GM21723 (cell line): ENCODE data around the gene TBC1D14.
"Not testable (repeated sequence)": the region's sequence is repeated elsewhere in the genome, so short reads cannot be mapped to it uniquely, and the experiment has no call there.

Experiments used
- ATAC-seq: cut with Tn5 transposase; IDR thresholded peaks from one replicate; pipeline ENCODE4 v1.9.1; 2021; ENCODE audit warnings: mild to moderate bottlenecking, moderate library complexity; ENCODE audit not compliant: unreplicated experiment

Gene TBC1D14

DNA sequence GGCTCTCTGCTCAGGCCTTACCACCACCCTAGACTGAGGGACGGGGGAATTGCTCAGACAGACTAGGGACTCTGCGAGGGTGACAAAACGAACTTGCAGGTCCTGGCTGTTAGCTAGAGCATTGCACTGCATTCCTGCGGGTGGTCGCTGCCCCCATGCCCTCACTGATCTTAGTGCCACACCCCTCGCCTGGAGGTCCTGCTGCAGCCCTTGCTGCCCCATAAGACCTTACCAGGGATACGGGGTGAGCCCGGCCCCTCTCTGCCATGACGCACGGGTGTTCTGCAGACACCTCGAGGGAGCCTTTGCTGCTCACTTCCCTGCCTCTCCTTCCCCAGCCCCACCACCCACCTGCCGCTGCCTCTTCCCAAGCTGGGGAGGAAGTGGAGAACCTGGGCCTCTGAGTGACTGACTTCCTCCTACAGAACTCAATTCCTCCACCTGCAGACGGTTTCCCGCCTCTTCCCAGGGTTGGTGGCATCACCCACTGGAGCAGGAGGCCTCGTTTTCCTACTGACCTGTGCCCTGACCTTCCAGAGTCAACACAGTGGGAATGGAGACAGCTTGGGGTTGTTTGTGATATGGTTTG is 19.8 kb upstream of the TBC1D14 start:
- no peak for ATAC-seq

GRCh38 chr4:6890358-6890757 is 19.3 kb upstream of the TBC1D14 start:
- ATAC-seq = no peak

DNA sequence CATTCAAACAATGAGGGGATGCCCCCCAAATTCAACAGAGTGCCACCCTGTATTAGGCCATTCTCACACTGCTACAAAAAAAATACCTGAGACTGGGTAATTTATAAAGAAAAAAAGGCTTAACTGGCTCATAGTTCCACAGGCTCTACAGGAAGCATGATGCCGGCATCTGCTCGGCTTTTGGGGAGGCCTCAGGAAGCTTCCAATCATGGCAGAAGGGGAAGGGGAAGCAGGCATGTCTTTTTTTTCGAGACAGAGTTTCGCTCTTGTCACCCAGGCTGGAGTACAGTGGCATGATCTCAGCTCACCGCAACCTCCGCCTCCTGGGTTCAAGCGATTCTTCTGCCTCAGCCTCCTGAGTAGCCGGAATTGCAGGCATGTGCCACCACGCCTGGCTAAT is 18.7 kb upstream of the TBC1D14 start:
- not testable (repeated sequence) for ATAC-seq

DNA sequence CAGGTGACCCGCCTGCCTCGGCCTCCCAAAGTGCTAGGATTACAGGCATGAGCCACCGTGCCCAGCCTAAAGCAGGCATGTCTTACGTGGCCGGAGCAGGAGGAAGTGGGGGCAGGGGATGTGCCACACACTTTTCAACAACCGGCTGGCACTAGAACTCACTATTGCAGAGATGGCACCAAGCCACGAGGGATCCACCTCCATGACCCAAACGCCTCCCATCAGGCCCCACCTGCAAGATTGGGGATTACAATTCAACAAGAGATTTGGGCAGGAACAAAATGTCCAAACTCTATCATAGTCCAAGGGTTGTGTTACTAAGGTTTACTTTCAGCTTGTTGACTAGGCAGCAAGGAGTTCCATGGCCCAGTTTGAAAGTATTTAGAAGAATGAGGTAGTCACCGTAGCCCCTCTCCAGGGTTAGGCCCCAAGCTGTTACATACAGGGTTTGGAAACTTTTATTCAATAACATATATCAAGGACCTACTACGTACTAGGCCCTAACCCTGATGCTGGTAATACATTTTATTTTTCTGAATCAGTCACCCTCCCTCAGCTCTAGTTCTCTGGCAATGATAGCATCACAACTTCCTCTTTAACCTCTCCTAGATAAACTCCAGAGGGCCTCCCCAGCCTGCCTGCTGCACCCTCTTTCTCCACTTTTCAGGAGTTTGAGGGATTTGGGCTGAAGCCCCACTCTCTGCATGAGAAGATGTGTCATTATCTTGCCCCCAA is 18.0 kb upstream of the TBC1D14 start:
- no peak for ATAC-seq

DNA sequence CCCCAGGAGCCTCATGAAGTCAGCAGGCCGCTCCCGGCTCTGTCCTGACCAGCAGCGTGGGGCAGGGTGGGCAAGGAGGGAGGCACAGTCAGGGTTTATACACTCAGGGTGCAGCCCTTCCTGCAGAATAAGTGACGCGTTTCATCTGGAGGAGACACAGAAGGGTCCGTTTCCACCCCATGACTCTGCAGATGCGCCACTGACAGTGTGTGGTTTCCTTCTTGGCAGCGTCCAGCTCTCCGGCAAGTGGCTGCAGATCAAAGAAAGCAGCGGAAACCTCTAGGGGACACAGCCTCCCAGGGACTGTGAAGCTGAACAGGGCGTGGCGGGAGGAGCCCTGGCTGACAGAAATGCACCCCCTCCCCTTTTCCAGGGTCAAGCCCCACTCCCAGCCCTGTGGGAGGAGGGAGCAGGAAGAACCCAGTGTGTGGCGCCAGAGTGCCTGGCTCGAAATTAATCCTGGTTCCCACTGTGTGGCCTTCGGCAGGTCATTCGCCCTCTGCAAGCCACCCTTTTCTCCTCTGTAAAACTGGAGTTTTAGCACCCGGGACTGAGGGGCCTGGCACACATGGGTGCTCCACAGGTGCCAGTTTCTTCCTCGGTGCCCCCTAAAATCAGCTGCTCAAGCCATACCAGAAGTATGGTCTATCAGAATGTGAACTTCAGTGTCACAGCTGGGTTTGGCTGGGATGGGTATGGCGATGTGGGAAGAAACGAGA is 17.3 kb upstream of the TBC1D14 start:
- no peak for ATAC-seq

GRCh38 chr4:6892909-6893202 is 16.8 kb upstream of the TBC1D14 start:
- no peak for ATAC-seq

GRCh38 chr4:6893449-6894085 is 16.1 kb upstream of the TBC1D14 start:
- ATAC-seq = no peak

DNA sequence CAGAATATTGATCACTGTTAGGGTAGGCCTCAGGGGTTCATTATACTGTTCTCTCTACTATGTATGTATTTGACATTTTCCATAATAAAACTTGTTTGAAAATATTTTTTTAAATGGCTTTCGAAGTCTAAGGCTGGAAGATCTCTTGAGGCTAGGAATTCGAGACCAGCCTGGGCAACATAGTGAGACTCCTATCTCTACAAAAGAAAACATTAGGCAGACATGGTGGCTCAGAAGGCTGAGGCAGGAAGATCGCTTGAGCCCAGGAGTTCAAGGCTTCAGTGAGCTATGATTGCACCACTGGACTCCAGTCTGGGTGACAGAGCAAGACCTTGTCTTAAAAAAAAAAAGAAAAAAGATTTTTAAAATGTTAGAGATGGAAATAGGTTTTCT is 15.5 kb upstream of the TBC1D14 start:
- ATAC-seq = no peak

- ATAC-seq = no peak
Measured at GRCh38 chr4:6894528-6895498, 14.8 kb upstream of the TBC1D14 start.

DNA sequence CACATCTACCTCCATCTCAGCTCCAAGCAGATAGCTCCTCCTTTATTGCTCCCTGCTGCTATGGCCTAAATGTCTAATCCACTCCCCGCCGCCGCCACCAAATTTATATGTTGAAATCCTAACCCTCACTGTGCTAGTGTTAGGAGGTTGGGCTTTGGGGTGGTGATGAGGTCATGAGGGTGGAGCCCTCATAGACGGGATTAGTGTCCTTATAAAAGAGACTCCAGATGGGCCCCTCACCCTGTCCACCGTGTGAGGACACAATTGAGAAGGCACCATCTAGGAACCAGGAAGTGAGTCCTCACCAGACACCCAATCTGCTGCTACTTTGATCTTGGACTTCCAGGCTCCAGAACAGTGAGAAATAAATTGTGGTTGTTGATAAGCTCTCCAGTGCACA is 13.6 kb upstream of the TBC1D14 start:
- ATAC-seq = no peak

GRCh38 chr4:6898763-6899162 is 10.9 kb upstream of the TBC1D14 start:
- ATAC-seq = no peak

GRCh38 chr4:6900181-6900812 is 9.3 kb upstream of the TBC1D14 start:
- ATAC-seq = no peak

- no peak for ATAC-seq
Measured at GRCh38 chr4:6900956-6901355, 8.7 kb upstream of the TBC1D14 start.

GRCh38 chr4:6901669-6902317 is 7.8 kb upstream of the TBC1D14 start:
- no peak for ATAC-seq

- ATAC-seq = no peak
Measured at GRCh38 chr4:6902318-6903042, 7.1 kb upstream of the TBC1D14 start.

- ATAC-seq = no peak
Measured at GRCh38 chr4:6905516-6906445, 3.8 kb upstream of the TBC1D14 start.

GRCh38 chr4:6906486-6906885 is 3.1 kb upstream of the TBC1D14 start:
- not testable (repeated sequence) for ATAC-seq

GRCh38 chr4:6907658-6908191 is 1.9 kb upstream of the TBC1D14 start:
- ATAC-seq = no peak
